Limb (tissue), 2 donors: ENCODE data around the gene MND1.

Source experiments
- DNase-seq, 2 donors: peaks; one replicate each; pipeline ENCODE4 v3.0.0-alpha.2; 2016; ENCODE audit errors: extremely low spot score in 2 of 2

The MND1 gene

GRCh38 chr4:153346031-153346430 lies 1.5 kb downstream of the MND1 start:
- DNase-seq = no peak

- no peak for DNase-seq
Observed at GRCh38 chr4:153346563-153346962, 2.1 kb downstream of the MND1 start.

GRCh38 chr4:153347117-153347516 lies 2.6 kb downstream of the MND1 start:
- no peak for DNase-seq

- no peak for DNase-seq
Observed at GRCh38 chr4:153348006-153348405, 3.5 kb downstream of the MND1 start.

- no peak for DNase-seq
Observed at GRCh38 chr4:153349206-153349805, 4.8 kb downstream of the MND1 start.

- DNase-seq = no peak
Observed at GRCh38 chr4:153362184-153362583, 17.7 kb downstream of the MND1 start.

- no peak for DNase-seq
Observed at GRCh38 chr4:153364061-153364460, 19.6 kb downstream of the MND1 start.

GRCh38 chr4:153365003-153365402 lies 20.5 kb downstream of the MND1 start:
- DNase-seq = no peak

- DNase-seq = no peak
Observed at GRCh38 chr4:153366486-153366885, 22.0 kb downstream of the MND1 start.

- no peak for DNase-seq
Observed at GRCh38 chr4:153367092-153367491, 22.6 kb downstream of the MND1 start.

GRCh38 chr4:153369021-153369420 lies 24.5 kb downstream of the MND1 start:
- no peak for DNase-seq

GRCh38 chr4:153371701-153372234 lies 27.3 kb downstream of the MND1 start:
- DNase-seq = no peak

- DNase-seq = no peak
Observed at GRCh38 chr4:153372967-153373562, 28.6 kb downstream of the MND1 start.

GRCh38 chr4:153374442-153374841 lies 30.0 kb downstream of the MND1 start:
- DNase-seq = no peak

- DNase-seq = no peak
Observed at GRCh38 chr4:153375303-153375702, 30.8 kb downstream of the MND1 start.

- no peak for DNase-seq
Observed at GRCh38 chr4:153383131-153383530, 38.6 kb downstream of the MND1 start.

- no peak for DNase-seq
Observed at GRCh38 chr4:153384160-153384559, 39.7 kb downstream of the MND1 start.

GRCh38 chr4:153385784-153386183 lies 41.3 kb downstream of the MND1 start:
- no peak for DNase-seq

- no peak for DNase-seq
Observed at GRCh38 chr4:153387981-153388380, 43.5 kb downstream of the MND1 start.

- DNase-seq = no peak
Observed at GRCh38 chr4:153393397-153393796, 48.9 kb downstream of the MND1 start.

GRCh38 chr4:153394945-153395344 lies 50.5 kb downstream of the MND1 start:
- no peak for DNase-seq

- no peak for DNase-seq
Observed at GRCh38 chr4:153398713-153399112, 54.2 kb downstream of the MND1 start.

- DNase-seq = no peak
Observed at GRCh38 chr4:153399358-153399757, 54.9 kb downstream of the MND1 start.
